Endothelial cell of umbilical vein (primary cell): ENCODE results near the gene PTCD3. TPM values are rescaled to one million over a fixed set of nuclear protein-coding genes. Genes with fewer than 3 reads are reported as not detected.

Experiments
- BruUV-seq: library from RNA; stranded (reverse); fragments of 400-500 nt; replicated peaks from 2 replicates; lab custom pipeline; 2021; lab: Mats Ljungman, UMichigan
- CTCF ChIA-PET: fragments of 300-600, 350-600 bp; sonication (Branson Sonifier 250); formaldehyde crosslinking; loops from one replicate; lab custom pipeline; 2021; ENCODE audit warnings: antibody characterized with exemption, inconsistent platforms; lab: Charles Lee
- POLR2A ChIA-PET: fragments of 300-600, 350-600 bp; sonication (Branson Sonifier 250); formaldehyde crosslinking; loops from one replicate; lab custom pipeline; 2021; ENCODE audit warnings: antibody characterized with exemption, inconsistent platforms; lab: Charles Lee
- DNase-seq: peaks from one replicate; pipeline ENCODE4 v3.0.0-alpha.2; 2011; ENCODE audit warnings: low read depth, low spot score
- FAIRE-seq: peaks from 2 replicates; lab custom pipeline; 2011; peaks lifted over from hg19 to GRCh38; lab: Jason Lieb, UNC
- H2AFZ ChIP-seq: 2 replicates; pipeline ENCODE4 v1.6.0; 2012; ENCODE audit warnings: low read depth, low read length, control low read depth, inconsistent platforms
- H3K27ac ChIP-seq: 2 replicates; pipeline ENCODE4 v1.5.1; 2011; ENCODE audit warnings: low read depth, mild to moderate bottlenecking, control low read depth, low read length, moderate library complexity; ENCODE audit not compliant: insufficient read depth
- H3K27me3 ChIP-seq, 2 experiments: 2 replicates each; pipeline versions ENCODE4 v1.6.0 to v1.6.1; 2011; ENCODE audit warnings: low read length in 2 of 2, mixed read lengths in 1 of 2; ENCODE audit not compliant: control insufficient read depth in 2 of 2, insufficient read depth in 2 of 2
- H3K36me3 ChIP-seq, 2 experiments: 2 replicates in 1 of 2; 3 replicates in 1 of 2; pipeline ENCODE4 v1.5.1; 2011; ENCODE audit warnings: low read length in 2 of 2, mild to moderate bottlenecking in 1 of 2, moderate library complexity in 1 of 2; ENCODE audit not compliant: control insufficient read depth in 2 of 2, insufficient read depth in 2 of 2; ENCODE audit errors: extremely low read depth in 1 of 2
- H3K4me1 ChIP-seq: 3 replicates; pipeline ENCODE4 v1.5.1; 2011; ENCODE audit warnings: mild to moderate bottlenecking, low read length; ENCODE audit not compliant: control insufficient read depth, insufficient read depth; ENCODE audit errors: extremely low read depth
- H3K4me2 ChIP-seq: 2 replicates; pipeline ENCODE4 v1.6.1; 2011; ENCODE audit warnings: low read length, control low read depth, mixed read lengths; ENCODE audit not compliant: insufficient read depth
- H3K4me3 ChIP-seq, 3 experiments: fragments of 200-600 bp in 1 of 3; sonication (generic), shearing (Covaris generic) in 1 of 3; replicated peaks in 1 of 3; 2 replicates each; pipeline ENCODE4 v1.5.1; 2011 to 2016; ENCODE audit warnings: control low read depth in 3 of 3, low read length in 3 of 3, mild to moderate bottlenecking in 2 of 3, inconsistent platforms in 1 of 3, low read depth in 1 of 3, moderate library complexity in 1 of 3; ENCODE audit not compliant: insufficient read depth in 1 of 3
- H3K79me2 ChIP-seq: 2 replicates; pipeline ENCODE4 v1.6.0; 2012; ENCODE audit warnings: low read length, inconsistent platforms; ENCODE audit not compliant: control insufficient read depth, insufficient read depth
- H3K9ac ChIP-seq: replicated peaks from 2 replicates; pipeline ENCODE3; 2011; ENCODE audit warnings: low read length, control low read depth; ENCODE audit not compliant: insufficient read depth; ENCODE audit errors: extremely low read depth
- H3K9me1 ChIP-seq: replicated peaks from 3 replicates; pipeline ENCODE4 v1.6.0; 2011; ENCODE audit warnings: mild to moderate bottlenecking, low read length; ENCODE audit not compliant: control insufficient read depth, insufficient read depth; ENCODE audit errors: extremely low read depth
- H3K9me3 ChIP-seq: replicated peaks from 2 replicates; pipeline ENCODE4 v1.5.1; 2012; ENCODE audit warnings: low read length, inconsistent platforms; ENCODE audit not compliant: control insufficient read depth, insufficient read depth
- H4K20me1 ChIP-seq: replicated peaks from 2 replicates; pipeline ENCODE3; 2011; ENCODE audit warnings: mild to moderate bottlenecking, low read length; ENCODE audit not compliant: control insufficient read depth, insufficient read depth; ENCODE audit errors: extremely low read depth
- EZH2 ChIP-seq: IDR thresholded peaks from 2 replicates; pipeline ENCODE4 v1.6.1; 2012; ENCODE audit warnings: borderline replicate concordance, low read depth, mild to moderate bottlenecking, moderate library complexity, low read length, inconsistent platforms; ENCODE audit not compliant: severe bottlenecking
- FOS ChIP-seq: IDR thresholded peaks from 2 replicates; pipeline ENCODE4 v1.6.1; 2011; ENCODE audit warnings: mild to moderate bottlenecking, low read length, moderate library complexity, borderline replicate concordance; ENCODE audit not compliant: insufficient read depth
- MYC ChIP-seq: IDR thresholded peaks from one replicate; pipeline ENCODE4 v1.6.1; 2011; ENCODE audit warnings: mild to moderate bottlenecking, low read depth, low read length
- POLR2A ChIP-seq: IDR thresholded peaks from 2 replicates; pipeline ENCODE4 v1.6.1; 2012; ENCODE audit warnings: low read depth, mild to moderate bottlenecking, control low read depth, low read length
- dilution Hi-C: fragments of 300-500 bp; cut with MboI; formaldehyde crosslinking; loops from one replicate; pipeline ENCODE4 v1.15.0; 2019; ENCODE audit warnings: low sequenced_read_pairs; ENCODE audit not compliant: extremely low pct_ligation_motif_present
- intact Hi-C: fragments of 100-400 bp; cut with micrococcal nuclease; formaldehyde crosslinking; loops from one replicate; pipeline ENCODE4 v1.10.0; 2022
- polyA plus RNA-seq, 4 experiments: library from polyadenylated mRNA; depleted of rRNA in 3 of 4; stranded (reverse) in 3 of 4; unstranded in 1 of 4; fragments of >200 nt; gene quantifications; 2 replicates each; pipeline versions ENCODE4 v1.2.1 to v1.2.3, GENCODE V29; 2011 to 2012; ENCODE audit warnings: missing spikeins in 1 of 4
- total RNA-seq: library from RNA; stranded (reverse); gene quantifications from 2 replicates; pipeline ENCODE4 v1.2.3, GENCODE V29; 2021

Gene PTCD3
- total and polyA plus RNA-seq, 2 donors (not counting 3 experiments of a cell fraction or from before 2014, with no cell fraction given): 30.4 to 96.0 TPM

DNA sequence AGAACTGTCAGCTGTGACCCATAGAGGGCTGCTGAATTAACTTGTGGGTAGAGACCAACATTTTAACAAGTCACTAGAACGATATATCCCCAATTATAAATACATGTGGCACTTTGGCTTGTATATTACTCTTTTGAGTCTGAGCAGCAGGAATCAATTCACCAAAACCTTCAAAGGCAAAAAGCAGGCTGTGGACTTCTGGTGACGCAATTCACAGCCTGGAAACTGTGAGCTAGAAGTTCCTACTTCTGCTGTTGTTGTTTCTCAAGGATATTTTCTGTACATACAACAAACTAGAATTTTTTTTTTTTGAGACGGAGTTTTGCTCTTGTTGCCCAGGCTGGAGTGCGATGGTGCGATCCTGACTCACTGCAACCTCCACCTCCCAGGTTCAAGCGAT is 37.3 kb downstream of the PTCD3 start:
- Histone ChIP-seq H3K4me1 (no peaks in the 10 kb centered on the region), H3K9me1 (no peaks in the 10 kb centered on the region), H3K9me3 (no peaks in the 10 kb centered on the region), H3K27ac (no peak overlapping the region), H2AFZ (no peak overlapping the region), H3K36me3 (peaks cover 18 to 23% of the 10 kb centered on the region in 2 experiments), H3K27me3 (no peaks in the 10 kb centered on the region), H3K79me2 (no peaks in the 10 kb centered on the region), H3K4me3 (no peak overlapping the region), H4K20me1 (no peaks in the 10 kb centered on the region), H3K4me2 (no peak overlapping the region), H3K9ac (no peak overlapping the region)
- FAIRE-seq: no peak
- intact Hi-C loops: no loop called here
- BruUV-seq: no TSS peak
- dilution Hi-C loops: no loop called here
- ChIA-PET POLR2A (no interaction called here), CTCF (interaction anchor here (0.9 to 1.2 kb wide), 2 partner anchors 9 to 230 kb away, joined by 3 to 4 read pairs; no protein-coding TSS in a partner anchor)
- DNase-seq: no peak
- peak; percentile 45 for TF ChIP-seq POLR2A
- no peak for TF ChIP-seq EZH2

DNA sequence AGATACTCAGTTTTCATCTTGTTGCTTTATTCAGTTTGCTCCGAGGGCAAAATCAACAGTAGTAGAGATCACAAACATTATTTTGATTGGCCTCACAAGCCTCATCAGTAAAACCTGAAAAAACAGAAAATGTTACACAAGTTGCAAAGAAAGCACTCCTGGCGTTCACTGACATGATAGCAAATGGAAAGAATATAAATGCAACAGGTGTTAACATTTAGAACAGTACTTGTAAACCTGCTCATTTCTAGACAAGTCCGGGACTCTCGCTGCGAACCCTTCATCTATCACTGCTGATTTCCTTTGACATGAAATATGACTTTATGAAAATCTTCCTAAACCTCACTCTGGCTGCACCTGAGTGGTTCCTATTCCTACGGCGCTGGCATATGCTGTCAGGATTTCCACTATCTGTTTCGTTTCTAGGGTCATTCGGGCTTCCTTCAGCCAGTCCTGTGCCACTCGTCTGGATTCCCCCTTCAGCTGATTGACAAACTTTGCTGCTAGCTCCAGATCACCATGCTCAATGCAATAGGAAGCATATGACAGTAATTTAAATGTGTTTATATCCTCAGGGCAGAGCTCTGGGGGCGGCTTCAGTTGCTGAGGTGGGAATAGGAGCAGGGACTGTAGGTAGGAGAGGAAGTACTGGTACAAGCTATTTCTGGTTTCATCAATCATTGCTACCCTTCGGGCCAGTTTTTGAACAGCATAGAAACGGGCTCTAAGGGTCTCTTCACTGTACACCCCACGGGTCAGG is 38.1 kb downstream of the PTCD3 start:
- Histone ChIP-seq H3K4me2 (no peak overlapping the region), H3K27me3 (no peaks in the 10 kb centered on the region), H3K36me3 (peaks cover 19 to 20% of the 10 kb centered on the region in 2 experiments), H4K20me1 (no peaks in the 10 kb centered on the region), H3K27ac (no peak overlapping the region), H3K9me1 (no peaks in the 10 kb centered on the region), H3K9ac (no peak overlapping the region), H3K4me1 (no peaks in the 10 kb centered on the region), H3K9me3 (no peaks in the 10 kb centered on the region), H3K4me3 (no peak overlapping the region), H3K79me2 (no peaks in the 10 kb centered on the region), H2AFZ (no peak overlapping the region)
- FAIRE-seq (no peak), DNase-seq (no peak)
- BruUV-seq: TSS peak; percentile 67
- dilution Hi-C loops: no loop called here
- no peak for TF ChIP-seq MYC
- no peak for TF ChIP-seq FOS
- no peak for TF ChIP-seq EZH2
- POLR2A ChIA-PET: no interaction called here
- intact Hi-C loops: no loop called here
- CTCF ChIA-PET: interaction anchor here (1.2 kb wide), 1 partner anchor 229 kb away, joined by 3 read pairs; no protein-coding TSS in a partner anchor
